ENCODE results near the gene SPPL2A.

Gene SPPL2A

GRCh38 chr15:50685976-50686468, 79.5 kb downstream of the SPPL2A start:
- DNase-seq, result peak; percentile 70

- DNase-seq, result no peak
Measured at GRCh38 chr15:50685191-50685975, 80.1 kb downstream of the SPPL2A start.

- DNase-seq, result no peak
Measured at GRCh38 chr15:50681467-50681866, 84.0 kb downstream of the SPPL2A start.

GRCh38 chr15:50676799-50677483, 88.6 kb downstream of the SPPL2A start:
- DNase-seq, result no peak

- no peak for DNase-seq
Measured at GRCh38 chr15:50675535-50676144, 89.9 kb downstream of the SPPL2A start.

- DNase-seq, result no peak
Measured at GRCh38 chr15:50670115-50670514, 95.4 kb downstream of the SPPL2A start.

- DNase-seq, result no peak
Measured at GRCh38 chr15:50669611-50670010, 95.9 kb downstream of the SPPL2A start.

- no peak for DNase-seq
Measured at GRCh38 chr15:50665938-50666337, 99.6 kb downstream of the SPPL2A start.

- no peak for DNase-seq
Measured at GRCh38 chr15:50655555-50655954, 110.0 kb downstream of the SPPL2A start.

- DNase-seq, result no peak
Measured at GRCh38 chr15:50653156-50653743, 112.3 kb downstream of the SPPL2A start.

GRCh38 chr15:50652671-50653070, 112.8 kb downstream of the SPPL2A start:
- no peak for DNase-seq

Measured in T-helper 9 cell (primary cell).